Adrenal gland (tissue), 5 donors: ENCODE measurements around the gene MTAP.

Source experiments
- POLR2A ChIP-seq, 2 donors: fragments of 450-650 bp; IDR thresholded peaks; one replicate each; pipeline ENCODE4 v1.6.1; 2017; ENCODE audit warnings: antibody characterized with exemption in 2 of 2, mild to moderate bottlenecking in 2 of 2, moderate library complexity in 1 of 2
- TF ChIP-seq, protein P1 (sequence below), 6 experiments: fragments of 450-650 bp in 4 of 6; fragments of 200-600 bp in 2 of 6; sonication (generic) in 1 of 6; IDR thresholded peaks; 1 replicate in 5 of 6; 2 replicates in 1 of 6; pipeline versions ENCODE4 v1.5.1 to v1.8.0; 2016 to 2021; ENCODE audit warnings: antibody characterized with exemption in 6 of 6, mild to moderate bottlenecking in 2 of 6, moderate library complexity in 1 of 6
- donor health status: DM: no; HTN: no; CAD: no.

DNA sequence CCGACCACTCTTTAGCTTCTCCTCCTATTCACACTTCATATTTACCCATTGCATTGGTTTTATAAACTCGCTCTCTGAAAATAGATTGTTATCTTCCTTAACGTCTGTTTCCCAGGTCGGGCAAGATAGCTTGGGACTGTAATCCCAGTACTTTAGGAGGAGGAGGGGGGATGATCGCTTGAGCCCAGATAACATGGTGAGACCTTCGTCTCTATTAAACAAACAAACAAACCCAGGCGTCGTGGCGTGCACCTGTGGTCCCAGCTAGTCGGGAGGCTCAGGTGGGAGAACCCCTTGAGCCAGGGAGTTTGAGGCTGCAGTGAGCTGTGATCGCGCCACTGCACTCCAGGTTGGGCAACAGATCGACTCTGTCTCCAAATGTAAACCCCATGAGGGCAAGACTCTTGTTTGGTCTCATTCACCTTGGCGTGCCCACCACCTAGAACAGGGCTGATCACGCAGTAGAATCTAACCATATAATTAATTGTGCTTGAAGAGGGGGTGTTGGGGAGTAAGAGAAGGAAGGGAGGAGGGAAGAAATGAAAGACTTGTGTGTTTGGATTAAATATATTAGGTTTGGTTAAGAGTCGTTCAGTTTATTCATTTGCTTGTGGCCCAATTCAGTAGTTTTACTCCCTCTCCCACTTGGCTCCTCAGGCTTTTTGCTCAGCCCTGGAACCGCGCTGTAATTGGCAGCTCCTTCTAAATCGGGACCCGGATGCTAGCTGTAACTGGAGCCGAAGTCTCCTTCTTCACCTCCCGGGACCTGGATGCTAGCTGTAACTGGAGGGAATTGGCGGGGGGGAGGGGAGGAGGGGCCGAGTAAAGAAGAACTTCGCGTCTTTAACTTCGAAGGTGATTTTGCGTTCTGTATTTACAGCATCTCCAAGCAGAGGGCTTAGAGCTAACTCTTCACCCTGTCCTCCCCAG, 166.8 kb downstream of the MTAP start:
- TF ChIP-seq, protein P1, sequence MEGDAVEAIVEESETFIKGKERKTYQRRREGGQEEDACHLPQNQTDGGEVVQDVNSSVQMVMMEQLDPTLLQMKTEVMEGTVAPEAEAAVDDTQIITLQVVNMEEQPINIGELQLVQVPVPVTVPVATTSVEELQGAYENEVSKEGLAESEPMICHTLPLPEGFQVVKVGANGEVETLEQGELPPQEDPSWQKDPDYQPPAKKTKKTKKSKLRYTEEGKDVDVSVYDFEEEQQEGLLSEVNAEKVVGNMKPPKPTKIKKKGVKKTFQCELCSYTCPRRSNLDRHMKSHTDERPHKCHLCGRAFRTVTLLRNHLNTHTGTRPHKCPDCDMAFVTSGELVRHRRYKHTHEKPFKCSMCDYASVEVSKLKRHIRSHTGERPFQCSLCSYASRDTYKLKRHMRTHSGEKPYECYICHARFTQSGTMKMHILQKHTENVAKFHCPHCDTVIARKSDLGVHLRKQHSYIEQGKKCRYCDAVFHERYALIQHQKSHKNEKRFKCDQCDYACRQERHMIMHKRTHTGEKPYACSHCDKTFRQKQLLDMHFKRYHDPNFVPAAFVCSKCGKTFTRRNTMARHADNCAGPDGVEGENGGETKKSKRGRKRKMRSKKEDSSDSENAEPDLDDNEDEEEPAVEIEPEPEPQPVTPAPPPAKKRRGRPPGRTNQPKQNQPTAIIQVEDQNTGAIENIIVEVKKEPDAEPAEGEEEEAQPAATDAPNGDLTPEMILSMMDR (IDR thresholded peaks at IDR 0.05), result no peak
- TF ChIP-seq POLR2A (IDR thresholded peaks at IDR 0.05), result no peak
